Measurements from ENCODE around the gene PTPRD.

DNA sequence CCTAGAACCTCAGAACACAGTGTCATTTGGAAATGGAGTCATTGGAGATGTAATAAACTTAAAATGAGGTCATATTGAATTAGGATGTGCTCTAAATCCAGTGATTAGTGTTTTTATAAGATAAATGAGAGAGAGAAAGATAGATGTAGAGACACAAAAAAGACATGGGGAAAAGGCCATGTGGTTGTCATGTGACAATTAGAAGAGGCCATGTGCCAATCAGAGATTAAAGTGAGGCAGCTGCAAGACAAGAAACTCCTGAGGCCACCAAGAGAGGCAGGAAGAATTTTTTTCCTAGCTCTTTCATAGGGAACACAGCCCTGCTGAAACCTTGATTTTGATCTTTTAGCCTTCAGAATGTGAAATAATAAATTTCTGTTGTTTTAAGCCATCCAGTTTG, 1307.2 kb downstream of the PTPRD start:
- TF ChIP-seq, protein P1, sequence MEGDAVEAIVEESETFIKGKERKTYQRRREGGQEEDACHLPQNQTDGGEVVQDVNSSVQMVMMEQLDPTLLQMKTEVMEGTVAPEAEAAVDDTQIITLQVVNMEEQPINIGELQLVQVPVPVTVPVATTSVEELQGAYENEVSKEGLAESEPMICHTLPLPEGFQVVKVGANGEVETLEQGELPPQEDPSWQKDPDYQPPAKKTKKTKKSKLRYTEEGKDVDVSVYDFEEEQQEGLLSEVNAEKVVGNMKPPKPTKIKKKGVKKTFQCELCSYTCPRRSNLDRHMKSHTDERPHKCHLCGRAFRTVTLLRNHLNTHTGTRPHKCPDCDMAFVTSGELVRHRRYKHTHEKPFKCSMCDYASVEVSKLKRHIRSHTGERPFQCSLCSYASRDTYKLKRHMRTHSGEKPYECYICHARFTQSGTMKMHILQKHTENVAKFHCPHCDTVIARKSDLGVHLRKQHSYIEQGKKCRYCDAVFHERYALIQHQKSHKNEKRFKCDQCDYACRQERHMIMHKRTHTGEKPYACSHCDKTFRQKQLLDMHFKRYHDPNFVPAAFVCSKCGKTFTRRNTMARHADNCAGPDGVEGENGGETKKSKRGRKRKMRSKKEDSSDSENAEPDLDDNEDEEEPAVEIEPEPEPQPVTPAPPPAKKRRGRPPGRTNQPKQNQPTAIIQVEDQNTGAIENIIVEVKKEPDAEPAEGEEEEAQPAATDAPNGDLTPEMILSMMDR (IDR thresholded peaks at IDR 0.05) = no peak
- TF ChIP-seq POLR2A (IDR thresholded peaks at IDR 0.05) = no peak

Data from thyroid gland (tissue), 4 donors.